GM18868 (cell line): ENCODE data around the gene PDYN.

Source experiments
- ATAC-seq: cut with Tn5 transposase; IDR thresholded peaks from one replicate; pipeline ENCODE4 v1.9.1; 2021; ENCODE audit warnings: mild to moderate bottlenecking, moderate library complexity; ENCODE audit not compliant: unreplicated experiment

Gene PDYN

DNA sequence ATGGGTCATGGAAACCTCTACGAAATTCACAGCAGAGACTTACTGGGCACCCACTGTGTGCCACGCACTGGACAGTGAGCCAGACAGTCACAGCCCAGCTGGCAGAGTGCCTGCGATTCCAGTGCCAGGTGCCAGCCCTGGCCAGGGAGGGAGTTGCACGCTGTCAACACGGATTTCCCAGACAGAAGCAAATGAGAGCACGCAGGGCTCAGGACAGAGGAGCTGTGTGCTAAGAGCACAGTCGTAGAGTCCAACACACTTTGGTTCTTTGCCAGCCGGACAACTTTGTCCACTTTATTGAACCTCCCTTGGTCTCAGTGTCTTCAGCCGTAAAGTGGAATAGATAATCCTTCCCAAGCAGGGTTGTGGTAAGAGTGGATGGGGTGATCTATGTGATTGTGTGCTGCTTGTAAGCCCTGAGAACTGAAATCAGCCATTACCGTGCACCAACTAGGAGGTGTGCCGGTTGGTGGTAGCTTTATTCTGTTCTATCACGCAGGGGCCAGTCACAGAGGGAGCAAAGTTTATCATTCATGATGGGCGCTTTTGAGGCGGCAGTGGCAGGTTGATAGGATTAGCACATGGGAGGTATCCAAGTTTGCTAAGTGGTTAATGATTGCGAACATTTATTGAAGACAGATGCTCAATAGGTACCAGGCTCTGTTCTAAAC is 58.0 kb downstream of the PDYN start:
- no peak for ATAC-seq

DNA sequence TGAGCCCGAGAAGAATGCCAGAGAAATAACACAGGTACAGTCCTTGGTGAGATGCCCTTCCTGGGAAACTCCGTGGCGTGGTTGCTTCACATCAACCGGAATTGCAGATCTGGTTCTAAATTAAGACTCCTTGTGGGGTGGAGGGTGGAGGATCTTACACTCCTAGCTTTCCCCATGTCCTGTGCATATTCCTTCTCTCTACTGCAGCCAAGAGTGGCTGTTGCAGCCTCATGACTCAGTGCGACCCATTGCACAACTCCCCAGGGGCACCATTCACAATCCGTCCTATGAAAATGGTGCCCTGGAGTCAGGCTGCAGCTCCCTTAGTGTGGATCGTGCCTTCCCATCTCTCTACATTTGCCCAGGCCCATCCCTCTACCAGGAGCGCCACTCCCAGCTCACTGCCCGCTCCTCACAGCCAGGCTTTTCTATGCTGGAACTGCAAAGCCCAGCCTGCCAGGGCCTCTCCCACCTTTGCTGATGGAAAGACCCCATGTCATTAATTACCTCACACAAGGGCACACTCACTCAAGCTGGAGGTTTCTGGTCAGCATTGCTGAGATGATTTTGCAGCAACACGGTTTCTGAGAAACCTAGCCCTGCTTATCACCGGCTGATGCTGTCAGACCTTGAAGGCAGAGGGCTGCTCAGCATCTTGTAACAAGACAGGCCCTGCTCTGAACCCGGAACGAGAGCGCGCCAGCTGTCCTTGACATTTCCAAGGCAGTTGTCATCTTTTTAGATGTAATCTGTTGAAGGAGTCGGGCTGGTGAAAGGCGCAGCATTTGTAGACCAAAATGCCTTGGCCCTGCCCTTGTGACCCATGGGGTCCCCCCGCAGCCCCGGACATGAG is 58.9 kb downstream of the PDYN start:
- no peak for ATAC-seq

DNA sequence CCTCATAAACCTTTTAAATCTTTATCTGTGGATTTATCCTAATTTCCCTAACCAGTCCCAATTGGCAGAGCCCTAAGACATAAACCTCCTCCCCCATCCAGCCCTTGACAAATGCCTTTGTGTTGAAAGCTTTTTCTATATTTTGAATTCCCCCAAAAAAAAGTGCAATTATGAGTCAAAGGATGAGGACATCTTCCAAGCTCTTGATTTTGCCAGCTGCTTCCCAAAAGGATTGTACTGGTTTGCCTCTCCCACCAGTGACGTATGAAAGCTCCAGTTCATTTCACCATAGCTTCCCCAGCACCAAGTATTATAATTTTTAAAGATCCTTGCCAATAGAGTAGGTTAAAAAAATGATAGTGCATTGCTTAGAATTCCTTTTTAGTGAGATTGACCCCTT is 59.7 kb downstream of the PDYN start:
- ATAC-seq: no peak

DNA sequence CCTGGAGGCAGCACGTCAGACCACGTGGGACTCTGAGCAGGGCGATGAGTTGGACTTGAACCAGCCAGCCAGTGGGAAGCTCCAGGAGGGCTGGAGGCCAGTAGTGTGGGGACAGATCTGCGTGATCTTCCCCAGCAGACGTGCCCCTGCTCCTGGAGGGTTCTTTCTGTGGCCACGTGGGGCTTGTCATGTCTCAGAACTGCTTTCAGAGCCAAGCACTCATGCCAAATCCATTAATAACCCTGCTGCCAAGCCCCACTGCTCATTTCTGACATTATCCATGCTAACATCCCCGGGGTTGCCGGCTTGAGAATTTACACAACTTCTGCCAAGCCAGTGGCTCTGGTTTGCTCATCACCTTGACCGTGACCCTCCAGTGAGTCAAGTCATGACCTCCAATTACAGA is 60.4 kb downstream of the PDYN start:
- ATAC-seq: no peak

DNA sequence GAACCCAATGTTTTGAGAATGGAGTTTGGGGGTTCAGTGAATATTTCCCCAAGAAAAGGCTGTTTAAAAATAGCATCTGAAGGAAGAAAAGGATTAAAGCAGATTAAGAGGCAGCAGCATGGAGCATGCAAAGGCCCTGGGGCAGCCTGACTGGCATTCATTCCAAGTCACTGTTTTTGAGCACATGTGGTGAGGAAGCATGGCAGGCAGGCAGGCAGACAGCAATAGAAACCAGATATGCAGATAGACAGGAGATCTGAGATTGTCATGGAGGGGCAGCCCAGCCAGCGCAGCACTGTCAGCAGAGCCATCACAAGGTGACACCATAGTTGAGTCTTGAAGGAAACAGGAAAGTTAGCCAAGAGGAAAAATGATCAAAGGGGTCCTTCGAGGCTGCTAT is 60.9 kb downstream of the PDYN start:
- no peak for ATAC-seq

DNA sequence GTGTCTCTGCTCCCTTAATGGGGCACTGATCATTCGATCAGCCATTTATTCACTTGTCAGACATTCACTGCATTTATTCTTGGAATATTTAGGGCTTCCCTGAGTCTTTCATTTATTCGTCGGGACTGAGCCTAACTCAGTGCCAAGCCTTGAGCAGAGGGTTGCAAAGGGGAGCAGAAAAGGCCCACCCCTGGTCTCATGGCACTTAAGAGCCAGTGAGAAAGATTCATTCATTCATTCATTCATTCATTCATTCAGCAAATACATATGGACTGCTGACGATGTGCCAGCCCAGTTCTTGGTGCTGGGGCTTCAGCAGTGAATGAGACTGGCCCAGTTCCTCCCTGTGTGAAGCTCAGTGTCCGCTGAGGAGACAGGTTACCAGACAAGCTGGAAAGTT is 62.0 kb downstream of the PDYN start:
- ATAC-seq: no peak

DNA sequence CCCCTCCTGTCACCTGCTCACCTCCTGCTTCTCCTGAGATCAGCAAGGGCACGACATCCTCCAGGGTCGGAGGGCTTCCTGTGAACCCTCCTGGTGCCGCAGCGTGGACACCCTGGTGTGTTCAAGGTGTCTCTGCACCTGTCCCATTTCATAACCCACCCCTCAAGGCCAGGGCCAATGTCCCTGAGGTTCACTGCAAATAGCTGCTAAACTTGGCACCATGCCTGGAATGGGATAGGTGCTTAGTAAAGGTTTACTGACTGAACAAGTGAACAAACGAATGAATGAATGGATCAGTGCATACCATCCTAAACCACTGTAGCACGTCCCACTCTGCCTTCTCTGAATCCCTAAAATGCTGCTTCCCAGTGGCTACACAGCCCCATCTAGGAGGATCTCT is 63.7 kb downstream of the PDYN start:
- no peak for ATAC-seq

DNA sequence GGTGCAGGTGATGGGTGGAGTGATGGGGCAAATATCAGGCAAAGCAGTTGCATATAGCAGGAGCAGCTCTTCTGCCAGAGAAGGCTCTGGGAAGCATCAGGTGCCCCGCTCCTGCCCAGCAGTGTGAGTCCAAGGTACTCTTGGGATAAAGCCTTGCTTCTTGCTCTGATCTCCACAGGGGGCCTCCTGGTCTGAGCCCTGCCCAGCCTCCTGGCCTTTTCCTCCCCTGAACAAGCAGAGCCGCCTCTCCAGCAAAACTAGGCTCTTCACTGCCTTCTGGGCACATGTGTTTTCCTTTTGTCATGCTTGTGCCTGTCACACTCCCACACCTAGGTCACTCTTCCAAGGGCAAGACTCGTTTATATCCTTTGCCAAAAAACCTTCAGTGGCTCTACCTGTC is 64.4 kb downstream of the PDYN start:
- ATAC-seq: no peak

DNA sequence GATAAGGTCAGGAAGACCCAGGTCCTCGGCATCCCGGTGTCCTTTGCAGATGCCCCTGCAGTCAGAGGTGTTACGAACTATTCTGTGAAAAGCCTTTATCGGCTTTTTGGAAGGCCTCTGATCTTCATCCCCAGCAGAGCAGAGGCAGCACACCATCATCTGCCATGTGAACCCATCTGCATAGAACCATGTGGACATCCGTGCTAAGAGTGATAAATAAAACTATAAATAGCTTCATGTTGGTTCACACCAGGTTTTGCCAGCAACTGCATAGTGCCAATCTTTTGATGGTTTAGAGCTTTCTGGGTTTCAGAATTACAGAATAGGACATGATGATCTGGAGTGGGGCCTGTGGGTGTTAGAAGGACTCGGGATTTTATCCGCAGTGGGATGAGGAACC is 65.1 kb downstream of the PDYN start:
- no peak for ATAC-seq
